ENCODE measurements around the gene ACVRL1.

The ACVRL1 gene

DNA sequence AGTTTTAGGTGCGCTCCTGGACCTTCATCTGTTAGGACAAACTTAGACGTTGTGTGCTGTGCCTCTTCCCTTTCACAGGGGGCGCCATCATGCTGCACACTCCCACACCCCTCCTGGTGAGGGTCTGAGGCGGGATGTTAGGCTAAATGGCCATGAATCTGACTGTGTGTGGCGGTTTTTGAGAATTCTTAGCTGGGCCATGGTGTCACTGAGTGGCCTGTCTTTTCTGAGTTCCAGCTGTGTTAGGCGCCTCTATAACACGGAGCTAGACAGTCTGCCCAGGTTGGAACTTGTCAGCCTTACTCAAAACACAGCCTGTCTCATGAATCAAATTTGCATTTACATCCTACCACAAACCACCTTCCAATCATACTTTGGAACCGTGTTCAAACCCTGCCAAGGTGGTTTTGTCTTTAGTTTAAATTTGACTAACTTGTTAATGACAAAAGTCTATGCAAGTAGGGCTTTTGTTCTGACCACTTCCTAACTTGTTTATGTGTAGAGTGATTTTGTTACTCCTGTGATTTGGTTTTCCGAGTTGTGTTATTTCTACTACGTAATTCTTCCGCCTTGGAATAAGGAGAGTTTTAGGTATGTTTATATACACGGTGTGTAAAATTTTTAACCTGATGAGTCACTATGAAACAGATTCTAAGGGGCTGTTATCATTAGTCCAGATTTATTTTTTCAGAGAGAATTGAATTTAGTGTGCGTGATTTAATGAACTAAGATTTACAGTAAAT is 63.8 kb downstream of the ACVRL1 start:
- peak; percentile 69 for DNase-seq (ENCODE audit: low read depth)

DNA sequence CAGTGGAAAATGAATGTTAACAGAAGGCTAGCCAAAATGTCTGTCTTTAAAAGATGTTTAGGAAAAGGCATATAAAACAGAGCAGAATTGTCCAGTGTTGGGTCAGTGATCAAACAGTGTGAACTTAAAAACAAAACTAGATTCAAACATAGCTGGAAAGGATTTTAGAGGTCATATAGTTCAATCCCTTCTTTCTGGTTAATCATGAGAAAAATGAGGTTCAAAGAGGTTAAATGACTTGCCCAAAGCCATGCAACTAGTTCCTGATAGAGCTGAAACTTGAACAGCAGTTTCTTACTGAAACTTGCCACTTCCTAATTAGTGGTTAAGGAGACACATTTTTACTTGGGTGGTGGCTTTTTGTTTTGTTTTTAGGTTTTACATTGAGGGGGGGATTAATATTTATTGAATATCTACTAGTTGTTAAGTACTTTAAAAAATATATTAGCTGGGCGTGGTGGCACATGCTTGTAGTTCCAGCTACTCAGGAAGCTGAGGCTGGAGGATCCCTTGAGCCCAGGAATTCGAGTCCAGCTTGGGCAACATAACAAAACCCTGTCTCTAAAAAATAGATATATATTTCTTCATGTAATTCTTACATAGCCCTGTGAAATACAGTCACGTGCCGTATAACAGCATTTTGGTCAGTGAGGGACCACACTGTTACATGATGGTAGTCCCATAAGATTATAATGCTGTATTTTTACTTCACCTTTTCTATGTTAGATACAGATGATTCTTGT is 64.5 kb downstream of the ACVRL1 start:
- peak; percentile 50 for DNase-seq (ENCODE audit: low read depth)

DNA sequence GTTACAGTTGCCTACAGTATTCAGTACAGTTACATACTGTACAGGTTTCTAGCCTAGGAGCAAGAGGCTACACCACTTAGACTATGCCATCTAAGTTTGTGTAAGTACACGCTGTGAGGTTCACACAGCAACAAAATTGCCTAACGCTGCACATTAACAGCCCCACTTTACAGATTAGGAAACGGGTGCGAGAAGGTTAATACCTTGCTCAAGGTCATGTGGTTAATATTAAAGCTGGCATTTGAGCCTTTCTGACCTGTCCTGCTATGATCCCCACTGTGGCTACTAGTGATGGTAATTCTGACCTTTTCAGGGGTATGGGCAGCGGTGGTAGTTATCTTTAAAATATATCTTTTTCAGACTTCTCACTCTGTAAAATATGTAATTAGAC is 65.1 kb downstream of the ACVRL1 start:
- no peak for DNase-seq (ENCODE audit: low read depth)

DNA sequence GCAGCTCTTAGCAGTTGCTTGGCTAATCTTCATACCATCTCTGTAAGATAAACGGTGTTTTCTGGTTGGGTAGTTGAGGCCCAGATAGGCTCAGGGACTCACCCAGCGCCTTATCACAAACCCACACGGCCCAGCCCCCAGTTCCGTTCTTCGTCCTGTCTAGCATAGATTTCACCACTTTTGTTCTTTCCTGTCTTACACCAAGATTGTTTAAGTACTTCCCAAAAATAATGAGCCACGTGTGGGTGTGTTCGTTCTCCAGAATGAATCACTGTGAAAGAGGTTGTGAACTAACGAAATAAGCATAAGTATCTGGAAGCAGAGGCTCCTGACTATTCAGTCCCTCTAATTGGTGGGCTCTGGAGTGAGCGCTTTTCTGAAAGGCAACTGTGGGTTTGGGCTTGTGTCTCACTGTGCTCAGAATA is 65.6 kb downstream of the ACVRL1 start:
- peak; percentile 94 for DNase-seq (ENCODE audit: low read depth)
